Sigmoid colon (tissue), 4 donors: ENCODE results near the gene STK32B.

ENCODE experiments used
- CTCF ChIP-seq, 4 experiments: fragments of 450-650 bp in 3 of 4; fragments of 200-600 bp in 1 of 4; IDR thresholded peaks; one replicate each; pipeline ENCODE4 v1.5.1; 2016 to 2019; ENCODE audit warnings: antibody characterized with exemption in 4 of 4, mild to moderate bottlenecking in 3 of 4, moderate library complexity in 2 of 4
- EP300 ChIP-seq, 4 donors: sonication (generic); formaldehyde crosslinking; IDR thresholded peaks; one replicate each; pipeline ENCODE4 v1.6.1; 2017; ENCODE audit warnings: antibody characterized with exemption in 4 of 4
- POLR2A ChIP-seq, 2 donors: fragments of 450-650 bp; IDR thresholded peaks; one replicate each; pipeline ENCODE4 v1.6.1; 2016; ENCODE audit warnings: antibody characterized with exemption in 2 of 2, mild to moderate bottlenecking in 2 of 2, moderate library complexity in 2 of 2
- POLR2AphosphoS5 ChIP-seq, 4 donors: sonication (generic); formaldehyde crosslinking; IDR thresholded peaks; one replicate each; pipeline ENCODE4 v1.6.1; 2017; ENCODE audit warnings: antibody characterized with exemption in 4 of 4

GRCh38 chr4:5032813-5033212 lies 18.5 kb upstream of the STK32B start:
- no peak for TF ChIP-seq POLR2A (IDR thresholded peaks at IDR 0.05)
- no peak for TF ChIP-seq EP300 (IDR thresholded peaks at IDR 0.05)
- TF ChIP-seq CTCF (IDR thresholded peaks at IDR 0.05): no peak
- TF ChIP-seq POLR2AphosphoS5 (IDR thresholded peaks at IDR 0.05): no peak
